BLaER1 (cell line): ENCODE measurements around the gene RGMB.

ENCODE experiments used
- H3K27ac ChIP-seq: shearing (Covaris generic); formaldehyde crosslinking; 2 replicates; pipeline ENCODE4 v1.8.1; 2022
- H3K27me3 ChIP-seq: shearing (Covaris generic); formaldehyde crosslinking; 2 replicates; pipeline ENCODE4 v1.8.1; 2022
- H3K36me3 ChIP-seq: shearing (Covaris generic); formaldehyde crosslinking; 2 replicates; pipeline ENCODE4 v1.8.1; 2022
- H3K4me1 ChIP-seq: shearing (Covaris generic); formaldehyde crosslinking; 2 replicates; pipeline ENCODE4 v1.8.1; 2022
- H3K4me2 ChIP-seq: shearing (Covaris generic); formaldehyde crosslinking; 2 replicates; pipeline ENCODE4 v1.8.1; 2022
- H3K4me3 ChIP-seq: shearing (Covaris generic); formaldehyde crosslinking; 2 replicates; pipeline ENCODE4 v1.8.1; 2022
- H3K9ac ChIP-seq: shearing (Covaris generic); formaldehyde crosslinking; 2 replicates; pipeline ENCODE4 v1.8.1; 2022
- H3K9me3 ChIP-seq: shearing (Covaris generic); formaldehyde crosslinking; 2 replicates; pipeline ENCODE4 v1.8.1; 2022
- H4K20me1 ChIP-seq: shearing (Covaris generic); formaldehyde crosslinking; 2 replicates; pipeline ENCODE4 v1.8.1; 2022
- Cebpa-rat ChIP-seq: shearing (Covaris generic); IDR thresholded peaks from 2 replicates; pipeline ENCODE4 v1.8.1; 2022

The RGMB gene

DNA sequence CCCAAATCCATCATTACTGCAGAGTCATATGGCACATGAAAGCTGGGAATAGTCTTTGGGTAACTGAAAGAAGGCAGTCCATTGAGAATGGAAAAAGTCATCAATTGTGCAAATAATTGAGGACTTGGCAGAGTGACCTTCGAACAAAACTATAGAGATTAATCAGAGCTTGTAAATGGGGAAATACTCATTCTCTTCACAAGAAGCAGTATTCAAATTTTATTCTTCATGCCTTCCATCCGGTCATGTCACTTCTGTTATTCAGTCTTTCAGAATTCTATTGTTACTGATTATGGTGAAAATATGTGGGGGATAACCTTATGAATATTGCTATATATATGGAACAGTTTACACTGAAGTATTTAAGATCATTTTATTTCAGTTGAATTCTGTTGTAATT lies 8.1 kb downstream of the RGMB start:
- H3K4me1 ChIP-seq, result peaks cover 40% of the 10 kb centered on the region
- no peak overlapping the region for H3K4me3 ChIP-seq
- H4K20me1 ChIP-seq, result peaks cover 93% of the 10 kb centered on the region
- no peak overlapping the region for H3K27ac ChIP-seq
- H3K36me3 ChIP-seq, result peaks cover 73% of the 10 kb centered on the region
- no peaks in the 10 kb centered on the region for H3K27me3 ChIP-seq
- TF ChIP-seq Cebpa-rat, result no peak
- no peaks in the 10 kb centered on the region for H3K9me3 ChIP-seq
- no peak overlapping the region for H3K4me2 ChIP-seq
- H3K9ac ChIP-seq, result no peak overlapping the region

DNA sequence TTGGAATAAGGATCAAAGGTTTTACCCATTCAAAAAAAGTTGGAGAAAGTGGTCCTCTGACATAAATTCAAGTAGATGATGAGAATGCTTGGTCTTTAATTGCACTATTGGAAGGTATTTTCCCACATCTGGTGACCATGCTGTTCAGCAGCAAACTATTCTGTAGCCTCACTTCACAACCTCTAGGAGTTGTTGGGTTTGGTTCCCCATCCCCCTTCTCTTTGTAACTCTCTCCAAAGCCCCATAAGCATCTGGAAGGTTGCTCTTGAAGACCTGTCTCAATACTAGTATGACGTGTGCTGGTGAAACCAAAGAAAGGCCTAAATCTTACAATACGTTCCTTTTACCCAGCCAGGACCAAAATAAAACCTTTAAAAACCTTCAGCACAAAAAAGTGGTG lies 8.5 kb downstream of the RGMB start:
- H3K36me3 ChIP-seq, result peaks cover 72% of the 10 kb centered on the region
- H4K20me1 ChIP-seq, result peaks cover 93% of the 10 kb centered on the region
- TF ChIP-seq Cebpa-rat, result no peak
- H3K27me3 ChIP-seq, result no peaks in the 10 kb centered on the region
- no peak overlapping the region for H3K27ac ChIP-seq
- no peak overlapping the region for H3K9ac ChIP-seq
- no peak overlapping the region for H3K4me3 ChIP-seq
- no peaks in the 10 kb centered on the region for H3K9me3 ChIP-seq
- no peak overlapping the region for H3K4me2 ChIP-seq
- H3K4me1 ChIP-seq, result peaks cover 40% of the 10 kb centered on the region

DNA sequence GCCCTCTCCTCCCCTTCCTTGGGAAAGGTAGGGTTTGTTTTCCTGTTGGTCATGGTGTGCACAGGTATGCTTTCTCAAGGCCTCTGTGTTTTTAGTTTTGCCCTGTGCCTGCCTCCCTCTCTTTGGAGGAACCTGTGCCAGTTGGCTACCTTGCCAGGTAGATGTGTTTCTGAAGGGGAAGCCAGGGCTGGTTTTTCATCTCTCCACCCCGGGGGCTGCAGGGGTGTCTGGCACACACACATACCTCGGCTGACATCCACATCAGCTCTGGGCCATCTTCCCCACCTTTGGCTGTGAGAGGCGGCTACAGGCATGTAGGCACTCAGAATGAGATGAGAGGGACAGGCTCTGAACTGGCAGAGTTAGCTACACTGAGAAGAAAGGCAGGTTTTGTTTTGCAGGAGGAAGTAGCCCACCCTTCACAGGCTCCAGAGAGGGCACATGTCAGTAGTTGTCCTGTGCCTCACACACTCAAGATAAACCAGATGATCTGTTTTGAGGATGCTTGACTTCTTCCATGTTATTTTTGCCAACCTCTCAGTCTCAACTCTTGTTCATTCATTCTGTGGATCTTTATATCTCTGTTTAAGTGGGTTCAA lies 9.7 kb downstream of the RGMB start:
- Histone ChIP-seq H4K20me1 (peaks cover 93% of the 10 kb centered on the region), H3K9ac (no peak overlapping the region), H3K27me3 (no peaks in the 10 kb centered on the region), H3K36me3 (peaks cover 84% of the 10 kb centered on the region), H3K4me2 (no peak overlapping the region), H3K4me3 (no peak overlapping the region), H3K27ac (no peak overlapping the region), H3K4me1 (peaks cover 41% of the 10 kb centered on the region), H3K9me3 (no peaks in the 10 kb centered on the region)
- no peak for TF ChIP-seq Cebpa-rat

DNA sequence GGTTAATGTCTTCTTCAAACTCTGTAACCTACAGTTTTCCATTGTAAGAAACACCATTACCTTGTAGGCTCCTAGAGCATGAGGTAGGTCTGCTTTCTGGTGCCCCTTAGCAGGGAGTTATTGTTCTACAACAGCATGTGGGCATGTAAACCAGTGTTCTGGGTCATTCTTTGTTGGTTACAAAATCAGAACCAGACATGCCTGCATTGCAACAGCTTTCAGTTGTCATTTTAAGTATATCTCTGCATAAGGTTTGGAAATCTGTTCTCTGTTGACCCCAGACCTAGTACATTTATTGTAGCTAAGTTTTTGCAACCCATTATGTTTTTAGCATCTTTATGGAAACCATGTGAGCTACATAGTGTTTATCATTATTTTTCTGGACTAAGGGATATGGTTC lies 10.9 kb downstream of the RGMB start:
- Histone ChIP-seq H3K27me3 (no peaks in the 10 kb centered on the region), H3K4me3 (no peak overlapping the region), H3K36me3 (peaks cover 91% of the 10 kb centered on the region), H4K20me1 (peaks cover 93% of the 10 kb centered on the region), H3K9ac (no peak overlapping the region), H3K9me3 (no peaks in the 10 kb centered on the region), H3K4me1 (peaks cover 41% of the 10 kb centered on the region), H3K4me2 (no peak overlapping the region), H3K27ac (no peak overlapping the region)
- no peak for TF ChIP-seq Cebpa-rat

DNA sequence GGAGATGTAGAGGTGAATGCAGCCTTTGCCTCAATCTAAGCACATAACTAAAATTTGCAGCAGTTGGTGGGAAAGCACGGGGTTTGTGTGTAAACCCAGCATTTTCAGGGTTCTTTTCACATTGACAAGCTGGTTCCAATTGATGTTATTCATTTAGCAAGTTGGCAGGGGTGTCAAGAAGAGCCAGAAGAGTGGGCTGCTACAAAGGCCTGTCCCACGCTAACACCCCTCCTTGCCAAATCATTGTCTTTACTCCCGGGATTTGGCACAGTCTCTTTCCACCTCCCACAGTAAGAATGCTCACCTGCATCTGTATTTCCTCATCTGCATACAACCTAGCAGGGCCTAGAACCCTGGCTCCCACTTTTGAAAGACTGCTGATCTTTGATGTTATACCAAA lies 11.8 kb downstream of the RGMB start:
- Histone ChIP-seq H3K27ac (no peak overlapping the region), H3K9me3 (no peaks in the 10 kb centered on the region), H3K4me1 (peaks cover 41% of the 10 kb centered on the region), H3K27me3 (no peaks in the 10 kb centered on the region), H3K36me3 (peaks cover 86% of the 10 kb centered on the region), H3K9ac (no peak overlapping the region), H4K20me1 (peaks cover 95% of the 10 kb centered on the region), H3K4me3 (no peak overlapping the region), H3K4me2 (no peak overlapping the region)
- no peak for TF ChIP-seq Cebpa-rat

DNA sequence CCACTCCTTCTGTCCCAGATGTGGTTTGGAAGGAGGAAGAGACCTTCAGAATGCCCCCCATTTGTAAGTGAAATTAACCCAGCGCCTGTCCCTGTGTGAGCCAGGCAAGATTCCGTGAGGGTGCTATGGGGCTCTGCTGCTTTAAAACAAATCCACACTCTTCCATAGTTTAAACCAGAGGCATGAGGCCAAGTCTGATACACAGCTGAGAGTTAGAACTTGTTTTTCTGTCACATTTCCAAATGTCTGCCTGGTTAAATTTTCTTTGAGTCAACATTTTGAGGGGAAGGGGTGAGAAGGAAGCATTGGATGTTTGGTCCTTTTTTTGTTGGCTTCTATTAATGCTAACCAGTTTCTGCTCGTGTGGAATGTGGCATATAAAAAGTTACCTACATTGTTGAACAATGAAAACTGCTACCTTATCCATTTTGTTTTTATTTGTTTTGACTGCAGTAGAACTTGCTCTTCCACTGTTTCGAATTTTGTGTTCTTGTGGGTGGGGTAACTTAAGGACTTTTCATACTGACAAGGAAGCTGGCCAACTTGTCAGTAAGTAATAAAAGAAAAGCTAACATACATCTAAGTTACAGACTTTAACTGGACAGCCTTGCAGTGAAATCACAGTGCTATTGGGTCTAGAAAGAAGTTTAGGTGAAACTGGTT lies 12.9 kb downstream of the RGMB start:
- no peaks in the 10 kb centered on the region for H3K27me3 ChIP-seq
- H3K27ac ChIP-seq, result 0 out of 2 replicates have a peak overlapping the region, but pooled peaks have one; percentile 7
- H3K36me3 ChIP-seq, result peaks cover 85% of the 10 kb centered on the region
- H3K9me3 ChIP-seq, result no peaks in the 10 kb centered on the region
- H4K20me1 ChIP-seq, result peaks cover 98% of the 10 kb centered on the region
- no peak overlapping the region for H3K9ac ChIP-seq
- no peak for TF ChIP-seq Cebpa-rat
- peaks cover 33% of the 10 kb centered on the region for H3K4me1 ChIP-seq
- H3K4me3 ChIP-seq, result no peak overlapping the region
- H3K4me2 ChIP-seq, result peak overlapping the region; percentile 44

DNA sequence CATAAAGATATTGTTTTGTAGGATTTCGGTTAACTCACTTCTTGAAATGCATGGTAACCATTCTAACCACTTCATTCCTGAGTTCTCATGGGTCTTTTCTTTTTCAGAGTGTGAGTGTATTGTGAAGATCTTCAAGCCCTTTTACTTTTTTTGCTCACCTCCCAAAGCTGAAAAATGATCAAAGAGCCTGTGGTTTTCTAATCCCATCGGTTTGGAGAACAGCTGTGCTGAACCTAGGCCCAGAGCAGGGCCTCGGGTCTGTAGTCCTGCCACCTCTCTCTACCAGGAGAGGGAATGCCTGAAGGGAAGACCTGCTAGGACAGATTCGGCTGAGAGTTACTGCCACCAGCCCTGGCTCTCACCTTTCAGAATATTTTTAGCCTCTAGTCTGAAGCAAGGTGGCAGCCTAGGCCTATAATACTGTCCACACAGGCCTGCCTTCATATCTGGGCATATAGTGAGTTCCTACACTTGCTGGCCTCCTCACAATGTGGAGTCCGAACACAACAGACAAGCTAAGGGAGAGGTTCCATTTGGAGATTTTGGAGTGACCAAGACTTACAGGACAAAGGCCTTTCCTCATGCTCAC lies 13.8 kb downstream of the RGMB start:
- peaks cover 81% of the 10 kb centered on the region for H3K36me3 ChIP-seq
- H3K4me3 ChIP-seq, result no peak overlapping the region
- no peak for TF ChIP-seq Cebpa-rat
- no peaks in the 10 kb centered on the region for H3K27me3 ChIP-seq
- H3K27ac ChIP-seq, result 0 out of 2 replicates have a peak overlapping the region, but pooled peaks have one; percentile 4
- H3K9ac ChIP-seq, result no peak overlapping the region
- peak overlapping the region; percentile 44 for H3K4me2 ChIP-seq
- peaks cover 33% of the 10 kb centered on the region for H3K4me1 ChIP-seq
- peaks cover 91% of the 10 kb centered on the region for H4K20me1 ChIP-seq
- no peaks in the 10 kb centered on the region for H3K9me3 ChIP-seq

DNA sequence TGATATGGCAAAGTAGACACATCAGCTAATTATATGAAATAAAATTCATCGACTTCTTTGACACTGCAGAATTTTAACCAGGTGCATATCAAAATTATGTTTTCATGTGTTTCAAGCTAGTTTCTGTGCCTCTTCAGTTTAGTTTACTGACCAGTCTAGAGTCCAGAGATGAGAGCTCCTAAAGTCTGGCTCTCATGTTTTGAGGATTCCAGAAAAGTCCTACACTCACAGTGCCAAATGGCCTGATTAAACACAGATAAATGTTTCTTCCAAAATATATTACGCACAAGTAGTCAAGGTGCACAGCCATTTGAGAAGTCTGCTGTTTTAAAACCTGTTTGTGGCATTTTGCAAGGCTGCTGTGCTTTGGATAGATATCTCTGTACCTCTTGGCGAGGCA lies 15.6 kb downstream of the RGMB start:
- no peak overlapping the region for H3K4me2 ChIP-seq
- no peak overlapping the region for H3K9ac ChIP-seq
- H3K36me3 ChIP-seq, result peaks cover 79% of the 10 kb centered on the region
- peaks cover 33% of the 10 kb centered on the region for H3K4me1 ChIP-seq
- no peak overlapping the region for H3K27ac ChIP-seq
- H4K20me1 ChIP-seq, result peaks cover 82% of the 10 kb centered on the region
- no peaks in the 10 kb centered on the region for H3K27me3 ChIP-seq
- peaks cover 6% of the 10 kb centered on the region; the same call in 1 of the 2 replicates for H3K9me3 ChIP-seq
- H3K4me3 ChIP-seq, result no peak overlapping the region
- TF ChIP-seq Cebpa-rat, result no peak

DNA sequence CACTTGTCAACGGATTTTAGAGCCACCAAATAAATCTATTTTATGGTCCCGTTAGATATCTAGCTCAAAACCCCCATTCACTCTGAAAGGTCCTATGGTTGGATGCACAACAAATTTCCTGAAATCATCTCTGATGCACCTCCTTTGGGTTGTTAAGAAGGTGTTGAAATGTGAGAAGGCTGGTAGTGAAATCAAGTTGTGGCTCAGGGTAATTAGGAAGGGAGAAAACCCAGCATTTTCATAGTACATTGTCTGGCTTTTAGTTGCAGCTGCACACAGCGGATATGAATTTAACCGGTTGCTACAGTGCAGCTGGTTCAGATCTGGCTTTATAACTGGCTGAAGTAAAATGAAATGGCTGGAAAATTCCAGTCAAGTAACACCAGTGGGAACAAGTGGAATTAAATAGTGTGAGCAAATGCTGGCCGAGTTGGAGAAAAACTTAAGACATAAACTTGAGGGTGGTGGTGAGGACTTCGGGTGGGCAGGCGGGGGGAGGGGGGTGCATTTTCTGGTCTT lies 17.6 kb downstream of the RGMB start:
- no peaks in the 10 kb centered on the region for H3K27me3 ChIP-seq
- H3K4me2 ChIP-seq, result no peak overlapping the region
- H3K9ac ChIP-seq, result no peak overlapping the region
- peaks cover 62% of the 10 kb centered on the region for H4K20me1 ChIP-seq
- peaks cover 30% of the 10 kb centered on the region for H3K4me1 ChIP-seq
- H3K36me3 ChIP-seq, result peaks cover 70% of the 10 kb centered on the region
- peaks cover 6% of the 10 kb centered on the region; the same call in 1 of the 2 replicates for H3K9me3 ChIP-seq
- H3K4me3 ChIP-seq, result no peak overlapping the region
- H3K27ac ChIP-seq, result no peak overlapping the region
- TF ChIP-seq Cebpa-rat, result no peak
